ENCODE results near the gene ALAD.
"Not testable (repeated sequence)": the region's sequence is repeated elsewhere in the genome, so short reads cannot be mapped to it uniquely, and the experiment has no call there.

Gene ALAD

GRCh38 chr9:113401027-113401792 lies at the start of gene ALAD:
Gene ALAD, minus strand, starts transcription at chr9:113401284. Its CDS starts 7,725 bp downstream, at chr9:113393559.
- peak within 1 kb of the TSS; percentile 99 for H2AFZ ChIP-seq (ENCODE audit: low read depth, low read length)
- no peaks in the 10 kb centered on the region for H3K27me3 ChIP-seq (ENCODE audit: low read depth, low read length)
- no peaks in the 10 kb centered on the region for H4K20me1 ChIP-seq (ENCODE audit: insufficient read depth, low read length)
- no peaks in the 10 kb centered on the region for H3K9me3 ChIP-seq (ENCODE audit: insufficient read depth, low read length)
- H3K79me2 ChIP-seq (ENCODE audit: low read length) = no peaks in the 10 kb centered on the region
- H3K36me3 ChIP-seq (replicated peaks; ENCODE audit: low read depth, low read length) = no peaks in the 10 kb centered on the region
- H3K4me2 ChIP-seq (ENCODE audit: low read length) = peak within 1 kb of the TSS; percentile 93
- peaks cover 9% of the 10 kb centered on the region for H3K4me1 ChIP-seq (ENCODE audit: low read length)
- peak within 1 kb of the TSS; percentile 73 for H3K9ac ChIP-seq (ENCODE audit: low read length)
- peak within 1 kb of the TSS; percentile 98 for H3K4me3 ChIP-seq (ENCODE audit: low read length)
- peak; percentile 84 for TF ChIP-seq CTCF (IDR thresholded peaks at IDR 0.05; ENCODE audit: low read depth, low read length)
- TF ChIP-seq EZH2phosphoT487 (IDR thresholded peaks at IDR 0.05; ENCODE audit: low read depth) = no peak
- 0 out of 2 replicates have a peak within 1 kb of the TSS, but pooled peaks have one; percentile 12 for H3K27ac ChIP-seq (ENCODE audit: low read length)

- Histone ChIP-seq H3K4me3 (ENCODE audit: low read length) (no peak overlapping the region), H2AFZ (ENCODE audit: low read depth, low read length) (no peak overlapping the region), H3K79me2 (ENCODE audit: low read length) (no peaks in the 10 kb centered on the region), H3K4me1 (ENCODE audit: low read length) (peaks cover 6% of the 10 kb centered on the region; the same call in 1 of the 2 replicates), H3K27ac (ENCODE audit: low read length) (no peak overlapping the region), H3K9ac (ENCODE audit: low read length) (no peak overlapping the region), H3K9me3 (ENCODE audit: insufficient read depth, low read length) (no peaks in the 10 kb centered on the region), H3K36me3 (replicated peaks; ENCODE audit: low read depth, low read length) (no peaks in the 10 kb centered on the region), H4K20me1 (ENCODE audit: insufficient read depth, low read length) (no peaks in the 10 kb centered on the region), H3K4me2 (ENCODE audit: low read length) (no peak overlapping the region), H3K27me3 (ENCODE audit: low read depth, low read length) (peaks cover 4% of the 10 kb centered on the region; the same call in 1 of the 2 replicates)
- no peak for TF ChIP-seq EZH2phosphoT487 (IDR thresholded peaks at IDR 0.05; ENCODE audit: low read depth)
- no peak for TF ChIP-seq CTCF (IDR thresholded peaks at IDR 0.05; ENCODE audit: low read depth, low read length)
These were observed 48.3 kb upstream of the ALAD start for GRCh38 chr9:113449376-113449775.

DNA sequence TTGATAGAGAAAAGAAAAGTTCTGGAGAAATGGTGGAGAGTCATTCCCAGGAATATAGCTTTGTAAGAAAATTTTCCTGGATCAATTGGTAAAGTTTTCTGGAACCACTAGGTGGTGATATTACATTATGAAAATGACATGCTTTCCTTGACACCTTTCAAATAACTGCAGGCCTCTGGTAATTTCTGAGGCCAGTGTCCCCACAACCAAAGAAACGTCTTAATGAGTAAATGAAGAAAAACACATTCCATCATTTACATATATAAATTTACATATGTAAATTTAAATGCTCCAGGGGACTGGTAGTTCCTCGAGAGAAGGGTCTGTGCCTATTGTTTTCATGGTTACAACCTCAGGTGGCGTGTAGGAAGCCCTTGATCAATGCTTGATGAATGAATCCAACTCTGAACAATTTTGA lies 45.2 kb upstream of the ALAD start:
- Histone ChIP-seq H3K9ac (ENCODE audit: low read length) (no peak overlapping the region), H3K36me3 (replicated peaks; ENCODE audit: low read depth, low read length) (no peaks in the 10 kb centered on the region), H3K4me2 (ENCODE audit: low read length) (no peak overlapping the region), H3K4me3 (ENCODE audit: low read length) (no peak overlapping the region), H4K20me1 (ENCODE audit: insufficient read depth, low read length) (no peaks in the 10 kb centered on the region), H3K4me1 (ENCODE audit: low read length) (peaks cover 6% of the 10 kb centered on the region; the same call in 1 of the 2 replicates), H3K27ac (ENCODE audit: low read length) (no peak overlapping the region), H2AFZ (ENCODE audit: low read depth, low read length) (no peak overlapping the region), H3K9me3 (ENCODE audit: insufficient read depth, low read length) (no peaks in the 10 kb centered on the region), H3K79me2 (ENCODE audit: low read length) (no peaks in the 10 kb centered on the region), H3K27me3 (ENCODE audit: low read depth, low read length) (peaks cover 4% of the 10 kb centered on the region; the same call in 1 of the 2 replicates)
- no peak for TF ChIP-seq EZH2phosphoT487 (IDR thresholded peaks at IDR 0.05; ENCODE audit: low read depth)
- peak; percentile 81 for TF ChIP-seq CTCF (IDR thresholded peaks at IDR 0.05; ENCODE audit: low read depth, low read length)

DNA sequence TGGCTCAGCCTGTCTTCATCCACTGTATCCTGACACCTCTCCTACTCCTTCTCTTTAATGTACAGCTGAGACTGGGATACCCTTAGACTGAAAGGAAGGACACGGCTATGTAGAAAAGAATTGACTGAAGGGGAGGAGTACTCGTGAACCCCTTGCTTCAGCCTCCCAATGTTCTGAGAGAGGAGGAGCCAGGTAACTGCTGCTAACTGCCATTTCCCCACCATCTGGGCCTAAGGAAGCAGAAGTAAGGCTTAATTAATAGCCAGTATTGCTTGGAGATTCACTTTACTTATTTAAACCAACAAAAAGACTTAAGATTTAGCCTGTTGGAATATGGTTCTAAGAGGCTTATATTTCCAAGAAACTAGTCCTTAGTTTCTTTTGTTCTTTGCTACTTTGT lies 43.7 kb upstream of the ALAD start:
- no peak overlapping the region for H3K4me2 ChIP-seq (ENCODE audit: low read length)
- TF ChIP-seq CTCF (IDR thresholded peaks at IDR 0.05; ENCODE audit: low read depth, low read length) (no peak), EZH2phosphoT487 (IDR thresholded peaks at IDR 0.05; ENCODE audit: low read depth) (no peak)

DNA sequence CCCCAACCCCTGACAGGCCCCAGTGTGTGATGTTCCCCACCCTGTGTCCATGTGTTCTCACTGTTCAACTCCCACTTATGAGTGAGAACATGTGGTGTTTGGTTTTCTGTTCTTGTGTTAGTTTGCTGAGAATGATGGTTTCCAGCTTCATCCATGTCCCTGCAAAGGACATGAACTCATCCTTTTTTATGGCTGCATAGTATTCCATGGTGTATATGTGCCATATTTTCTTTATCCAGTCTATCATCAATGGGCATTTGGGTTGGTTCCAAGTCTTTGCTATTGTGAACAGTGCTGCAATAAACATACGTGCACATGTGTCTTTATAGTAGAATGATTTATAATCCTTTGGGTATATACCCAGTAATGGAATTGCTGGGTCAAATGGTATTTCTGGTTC lies 36.6 kb upstream of the ALAD start:
- H3K4me3 ChIP-seq (ENCODE audit: low read length); H3K4me2 ChIP-seq (ENCODE audit: low read length); H3K9ac ChIP-seq (ENCODE audit: low read length); H3K27ac ChIP-seq (ENCODE audit: low read length); H3K9me3 ChIP-seq (ENCODE audit: insufficient read depth, low read length); H2AFZ ChIP-seq (ENCODE audit: low read depth, low read length); H3K36me3 ChIP-seq (replicated peaks; ENCODE audit: low read depth, low read length); H3K79me2 ChIP-seq (ENCODE audit: low read length); H4K20me1 ChIP-seq (ENCODE audit: insufficient read depth, low read length); H3K27me3 ChIP-seq (ENCODE audit: low read depth, low read length); H3K4me1 ChIP-seq (ENCODE audit: low read length): not testable (repeated sequence)

More for the DNA sequence above, 43.7 kb upstream of the ALAD start:
- Histone ChIP-seq H2AFZ (ENCODE audit: low read depth, low read length) (no peak overlapping the region), H3K4me3 (ENCODE audit: low read length) (no peak overlapping the region), H3K9me3 (ENCODE audit: insufficient read depth, low read length) (no peaks in the 10 kb centered on the region), H4K20me1 (ENCODE audit: insufficient read depth, low read length) (no peaks in the 10 kb centered on the region), H3K4me1 (ENCODE audit: low read length) (peaks cover 6% of the 10 kb centered on the region; the same call in 1 of the 2 replicates), H3K27me3 (ENCODE audit: low read depth, low read length) (peaks cover 4% of the 10 kb centered on the region; the same call in 1 of the 2 replicates), H3K27ac (ENCODE audit: low read length) (no peak overlapping the region), H3K9ac (ENCODE audit: low read length) (no peak overlapping the region), H3K79me2 (ENCODE audit: low read length) (no peaks in the 10 kb centered on the region), H3K36me3 (replicated peaks; ENCODE audit: low read depth, low read length) (no peaks in the 10 kb centered on the region)

Measured in OCI-LY3 (cell line).